ENCODE data around the gene PTPN22. TPM values are rescaled to one million over a fixed set of nuclear protein-coding genes. Genes with fewer than 3 reads are reported as not detected.

Gene PTPN22
- total and polyA plus RNA-seq, 9 of the 15 experiments (the other 6 are each of a cell fraction or from before 2014, with no cell fraction given), result 0.45 to 4.6 (median 1.1) TPM

DNA sequence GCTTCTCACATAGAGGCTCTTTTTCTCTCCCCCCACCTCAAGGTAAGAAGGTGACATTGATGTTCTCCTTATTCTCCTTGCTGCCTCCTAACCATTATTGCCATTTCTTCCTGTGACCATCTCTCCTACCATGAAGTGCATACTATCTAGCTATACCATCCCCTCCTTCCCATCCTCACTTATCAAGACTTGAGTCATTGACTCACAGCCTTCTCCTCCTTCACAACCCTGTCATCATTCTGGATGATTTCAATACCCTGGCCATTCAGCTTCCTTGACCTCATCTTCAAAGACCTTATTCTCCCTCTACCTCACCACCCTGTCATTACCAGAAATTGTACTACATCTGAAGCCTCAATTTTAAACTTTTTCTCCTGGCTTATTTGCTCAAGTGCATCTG, 46.7 kb upstream of the PTPN22 start (continued):
- TF ChIP-seq, protein P1, sequence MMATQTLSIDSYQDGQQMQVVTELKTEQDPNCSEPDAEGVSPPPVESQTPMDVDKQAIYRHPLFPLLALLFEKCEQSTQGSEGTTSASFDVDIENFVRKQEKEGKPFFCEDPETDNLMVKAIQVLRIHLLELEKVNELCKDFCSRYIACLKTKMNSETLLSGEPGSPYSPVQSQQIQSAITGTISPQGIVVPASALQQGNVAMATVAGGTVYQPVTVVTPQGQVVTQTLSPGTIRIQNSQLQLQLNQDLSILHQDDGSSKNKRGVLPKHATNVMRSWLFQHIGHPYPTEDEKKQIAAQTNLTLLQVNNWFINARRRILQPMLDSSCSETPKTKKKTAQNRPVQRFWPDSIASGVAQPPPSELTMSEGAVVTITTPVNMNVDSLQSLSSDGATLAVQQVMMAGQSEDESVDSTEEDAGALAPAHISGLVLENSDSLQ (IDR thresholded peaks at IDR 0.05), result peak; percentile 32
- TF ChIP-seq ZNF589 (CRISPR knock-in tag; IDR thresholded peaks at IDR 0.05; ENCODE audit: low read depth), result no peak
- no peak for TF ChIP-seq ZFX (CRISPR knock-in tag; IDR thresholded peaks at IDR 0.05)
- TF ChIP-seq NCOA6 (IDR thresholded peaks at IDR 0.05), result no peak
- TF ChIP-seq TCF3 (CRISPR knock-in tag; IDR thresholded peaks at IDR 0.05), result peak; percentile 43; the same call in 1 of the 2 replicates
- TF ChIP-seq GABPA (tag; conservative IDR thresholded peaks at IDR 0.05; ENCODE audit: low read depth), result no peak
- TF ChIP-seq, protein P2, sequence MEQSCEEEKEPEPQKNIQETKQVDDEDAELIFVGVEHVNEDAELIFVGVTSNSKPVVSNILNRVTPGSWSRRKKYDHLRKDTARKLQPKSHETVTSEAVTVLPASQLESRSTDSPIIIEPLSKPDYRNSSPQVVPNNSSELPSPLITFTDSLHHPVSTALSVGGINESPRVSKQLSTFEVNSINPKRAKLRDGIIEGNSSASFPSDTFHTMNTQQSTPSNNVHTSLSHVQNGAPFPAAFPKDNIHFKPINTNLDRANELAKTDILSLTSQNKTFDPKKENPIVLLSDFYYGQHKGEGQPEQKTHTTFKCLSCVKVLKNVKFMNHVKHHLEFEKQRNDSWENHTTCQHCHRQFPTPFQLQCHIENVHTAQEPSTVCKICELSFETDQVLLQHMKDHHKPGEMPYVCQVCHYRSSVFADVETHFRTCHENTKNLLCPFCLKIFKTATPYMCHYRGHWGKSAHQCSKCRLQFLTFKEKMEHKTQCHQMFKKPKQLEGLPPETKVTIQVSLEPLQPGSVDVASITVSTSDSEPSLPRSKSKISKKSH (CRISPR knock-in tag; IDR thresholded peaks at IDR 0.05), result no peak
- peak; percentile 80 for TF ChIP-seq EHMT2 (IDR thresholded peaks at IDR 0.05)
- TF ChIP-seq ZC3H11A (IDR thresholded peaks at IDR 0.05; ENCODE audit: low read depth, low read length), result no peak
- TF ChIP-seq DPF2 (IDR thresholded peaks at IDR 0.05), result peak; percentile 52
- TF ChIP-seq CREM (IDR thresholded peaks at IDR 0.05; ENCODE audit: low read depth), result no peak; the same call in 1 of the 2 replicates
- TF ChIP-seq, protein P3, sequence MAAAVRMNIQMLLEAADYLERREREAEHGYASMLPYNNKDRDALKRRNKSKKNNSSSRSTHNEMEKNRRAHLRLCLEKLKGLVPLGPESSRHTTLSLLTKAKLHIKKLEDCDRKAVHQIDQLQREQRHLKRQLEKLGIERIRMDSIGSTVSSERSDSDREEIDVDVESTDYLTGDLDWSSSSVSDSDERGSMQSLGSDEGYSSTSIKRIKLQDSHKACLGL (CRISPR knock-in tag; IDR thresholded peaks at IDR 0.05; ENCODE audit: borderline replicate concordance, poor library complexity, severe bottlenecking), result no peak
- no peak for TF ChIP-seq ILK (tag; IDR thresholded peaks at IDR 0.05; ENCODE audit: borderline replicate concordance, low read depth)
- TF ChIP-seq NFIC (IDR thresholded peaks at IDR 0.05), result no peak
- TF ChIP-seq, protein P4, sequence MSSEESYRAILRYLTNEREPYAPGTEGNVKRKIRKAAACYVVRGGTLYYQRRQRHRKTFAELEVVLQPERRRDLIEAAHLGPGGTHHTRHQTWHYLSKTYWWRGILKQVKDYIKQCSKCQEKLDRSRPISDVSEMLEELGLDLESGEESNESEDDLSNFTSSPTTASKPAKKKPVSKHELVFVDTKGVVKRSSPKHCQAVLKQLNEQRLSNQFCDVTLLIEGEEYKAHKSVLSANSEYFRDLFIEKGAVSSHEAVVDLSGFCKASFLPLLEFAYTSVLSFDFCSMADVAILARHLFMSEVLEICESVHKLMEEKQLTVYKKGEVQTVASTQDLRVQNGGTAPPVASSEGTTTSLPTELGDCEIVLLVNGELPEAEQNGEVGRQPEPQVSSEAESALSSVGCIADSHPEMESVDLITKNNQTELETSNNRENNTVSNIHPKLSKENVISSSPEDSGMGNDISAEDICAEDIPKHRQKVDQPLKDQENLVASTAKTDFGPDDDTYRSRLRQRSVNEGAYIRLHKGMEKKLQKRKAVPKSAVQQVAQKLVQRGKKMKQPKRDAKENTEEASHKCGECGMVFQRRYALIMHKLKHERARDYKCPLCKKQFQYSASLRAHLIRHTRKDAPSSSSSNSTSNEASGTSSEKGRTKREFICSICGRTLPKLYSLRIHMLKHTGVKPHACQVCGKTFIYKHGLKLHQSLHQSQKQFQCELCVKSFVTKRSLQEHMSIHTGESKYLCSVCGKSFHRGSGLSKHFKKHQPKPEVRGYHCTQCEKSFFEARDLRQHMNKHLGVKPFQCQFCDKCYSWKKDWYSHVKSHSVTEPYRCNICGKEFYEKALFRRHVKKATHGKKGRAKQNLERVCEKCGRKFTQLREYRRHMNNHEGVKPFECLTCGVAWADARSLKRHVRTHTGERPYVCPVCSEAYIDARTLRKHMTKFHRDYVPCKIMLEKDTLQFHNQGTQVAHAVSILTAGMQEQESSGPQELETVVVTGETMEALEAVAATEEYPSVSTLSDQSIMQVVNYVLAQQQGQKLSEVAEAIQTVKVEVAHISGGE (CRISPR knock-in tag; IDR thresholded peaks at IDR 0.05), result peak in 1 of 3 experiments; percentile 0; a peak in 1 of 6 replicates
- TF ChIP-seq NCOA1 (IDR thresholded peaks at IDR 0.05; ENCODE audit: low read depth), result no peak
- no peak for TF ChIP-seq ZNF121 (CRISPR knock-in tag; conservative IDR thresholded peaks at IDR 0.05)
- no peak for TF ChIP-seq PRPF4 (IDR thresholded peaks at IDR 0.05; ENCODE audit: insufficient read depth, low read depth, low read length, poor library complexity, severe bottlenecking)
- no peak for TF ChIP-seq ZNF717 (CRISPR knock-in tag; IDR thresholded peaks at IDR 0.05)
- no peak for TF ChIP-seq PTBP1 (IDR thresholded peaks at IDR 0.05; ENCODE audit: low read depth, low read length)
- TF ChIP-seq RFX1 (IDR thresholded peaks at IDR 0.05), result no peak
- no peak for TF ChIP-seq FOXK1 (CRISPR knock-in tag; IDR thresholded peaks at IDR 0.05; ENCODE audit: borderline replicate concordance)

All from K562 (cell line).